ENCODE measurements around the gene SNAPC3.
"Not testable (repeated sequence)": the region's sequence is repeated elsewhere in the genome, so short reads cannot be mapped to it uniquely, and the experiment has no call there.

The SNAPC3 gene

GRCh38 chr9:15422372-15423230, at the start of gene SNAPC3:
SNAPC3 (plus strand) TSS chr9:15422876; CDS start chr9:15422880, 4 bp downstream.
- DNase-seq = peak; percentile 90

- DNase-seq = no peak
Measured at GRCh38 chr9:15373881-15374280, 48.8 kb upstream of the SNAPC3 start.

- DNase-seq = no peak
Measured at GRCh38 chr9:15374310-15374709, 48.4 kb upstream of the SNAPC3 start.

- DNase-seq = no peak
Measured at GRCh38 chr9:15374825-15375224, 47.9 kb upstream of the SNAPC3 start.

GRCh38 chr9:15377625-15378540, 44.8 kb upstream of the SNAPC3 start:
- DNase-seq = no peak

GRCh38 chr9:15379317-15379716, 43.4 kb upstream of the SNAPC3 start:
- not testable (repeated sequence) for DNase-seq

GRCh38 chr9:15379888-15380287, 42.8 kb upstream of the SNAPC3 start:
- not testable (repeated sequence) for DNase-seq

GRCh38 chr9:15381491-15381890, 41.2 kb upstream of the SNAPC3 start:
- no peak for DNase-seq

- DNase-seq = no peak
Measured at GRCh38 chr9:15386465-15386864, 36.2 kb upstream of the SNAPC3 start.

GRCh38 chr9:15389173-15389572, 33.5 kb upstream of the SNAPC3 start:
- DNase-seq = no peak

- DNase-seq = no peak
Measured at GRCh38 chr9:15389631-15390030, 33.0 kb upstream of the SNAPC3 start.

GRCh38 chr9:15390201-15390600, 32.5 kb upstream of the SNAPC3 start:
- no peak for DNase-seq

GRCh38 chr9:15392363-15392762, 30.3 kb upstream of the SNAPC3 start:
- DNase-seq = no peak

- no peak for DNase-seq
Measured at GRCh38 chr9:15400281-15400941, 22.3 kb upstream of the SNAPC3 start.

- DNase-seq = no peak
Measured at GRCh38 chr9:15401266-15401665, 21.4 kb upstream of the SNAPC3 start.

- DNase-seq = no peak
Measured at GRCh38 chr9:15403155-15403554, 19.5 kb upstream of the SNAPC3 start.

- DNase-seq = no peak
Measured at GRCh38 chr9:15404171-15404570, 18.5 kb upstream of the SNAPC3 start.

GRCh38 chr9:15416880-15417279, 5.8 kb upstream of the SNAPC3 start:
- DNase-seq = peak; percentile 30

- DNase-seq = no peak
Measured at GRCh38 chr9:15417626-15418025, 5.0 kb upstream of the SNAPC3 start.

- DNase-seq = no peak
Measured at GRCh38 chr9:15420796-15421195, 1.9 kb upstream of the SNAPC3 start.

GRCh38 chr9:15421532-15421931, 1.1 kb upstream of the SNAPC3 start:
- no peak for DNase-seq

- no peak for DNase-seq
Measured at GRCh38 chr9:15421990-15422371, 695 bp upstream of the SNAPC3 start.

All from activated CD4-positive, alpha-beta T cell treated with anti-CD3 and anti-CD28 coated beads, Interleukin-2, amount 50 U/mL, for 1 hour (primary cell).